PC-9 (cell line): Measurements from ENCODE around the gene PERCC1. TPM values are rescaled to one million over a fixed set of nuclear protein-coding genes. Genes with fewer than 3 reads are reported as not detected.

Source experiments
- BruUV-seq: library from RNA; stranded (reverse); fragments of 400-500 nt; replicated peaks from 2 replicates; lab custom pipeline; 2021; lab: Mats Ljungman, UMichigan
- CTCF ChIA-PET: fragments of 300-600 bp; sonication (Branson Sonifier 250); formaldehyde crosslinking; loops from one replicate; lab custom pipeline; 2022; ENCODE audit warnings: antibody characterized with exemption; lab: Charles Lee
- POLR2A ChIA-PET: fragments of 300-600 bp; sonication (Branson Sonifier 250); formaldehyde crosslinking; loops from one replicate; lab custom pipeline; 2022; ENCODE audit warnings: antibody characterized with exemption; ENCODE audit not compliant: unreplicated experiment; lab: Charles Lee
- DNase-seq, 2 experiments: peaks; one replicate each; pipeline versions ENCODE4 v3.0.0 to v3.0.0-alpha.2; 2015 to 2022; ENCODE audit warnings: mixed read lengths in 1 of 2
- H2AFZ ChIP-seq: fragments of 200-600 bp; sonication (generic); 2 replicates; pipeline ENCODE4 v1.8.1; 2017; ENCODE audit warnings: antibody characterized with exemption
- H3F3A ChIP-seq: fragments of 200-600 bp; sonication (generic); 2 replicates; pipeline ENCODE4 v1.8.1; 2017; ENCODE audit warnings: antibody characterized with exemption, mild to moderate bottlenecking, low read depth; ENCODE audit not compliant: insufficient read depth
- H3K27ac ChIP-seq: fragments of 200-600 bp; sonication (generic); 2 replicates; pipeline ENCODE4 v1.6.1; 2016; ENCODE audit warnings: mixed run types
- H3K27me3 ChIP-seq: fragments of 200-600 bp; sonication (generic); 2 replicates; pipeline ENCODE4 v1.6.1; 2016; ENCODE audit warnings: low read depth, mixed run types; ENCODE audit not compliant: insufficient read depth
- H3K36me3 ChIP-seq: fragments of 200-600 bp; sonication (generic); 2 replicates; pipeline ENCODE4 v1.6.1; 2016; ENCODE audit warnings: low read depth, mixed run types
- H3K4me1 ChIP-seq: fragments of 200-600 bp; sonication (generic); replicated peaks from 2 replicates; pipeline ENCODE4 v1.6.1; 2016; ENCODE audit warnings: mixed run types; ENCODE audit not compliant: insufficient read depth
- H3K4me2 ChIP-seq: fragments of 200-600 bp; sonication (generic); 2 replicates; pipeline ENCODE4 v1.6.1; 2017; ENCODE audit warnings: mixed run types
- H3K4me3 ChIP-seq: fragments of 200-600 bp; sonication (generic); 2 replicates; pipeline ENCODE4 v1.6.1; 2016; ENCODE audit warnings: mixed run types
- H3K79me2 ChIP-seq: fragments of 200-600 bp; sonication (generic); 2 replicates; pipeline ENCODE4 v1.6.1; 2017; ENCODE audit warnings: low read depth, mixed run types
- H3K9me2 ChIP-seq: fragments of 200-600 bp; sonication (generic); 2 replicates; pipeline ENCODE4 v1.8.1; 2017; ENCODE audit warnings: mild to moderate bottlenecking; ENCODE audit not compliant: insufficient read depth
- H3K9me3 ChIP-seq: fragments of 200-600 bp; sonication (generic); 2 replicates; pipeline ENCODE4 v1.8.1; 2016; ENCODE audit warnings: low read depth; ENCODE audit not compliant: insufficient read depth
- H4K20me1 ChIP-seq: fragments of 200-600 bp; sonication (generic); 2 replicates; pipeline ENCODE4 v1.8.1; 2017; ENCODE audit not compliant: insufficient read depth
- CTCF ChIP-seq: fragments of 200-600 bp; sonication (generic); conservative IDR thresholded peaks from 2 replicates; pipeline ENCODE4 v1.6.1; 2017; ENCODE audit warnings: mixed run types, antibody characterized with exemption, mild to moderate bottlenecking, moderate library complexity
- EZH2 ChIP-seq: fragments of 200-600 bp; sonication (generic); IDR thresholded peaks from 2 replicates; pipeline ENCODE4 v1.8.0; 2017; ENCODE audit warnings: antibody characterized with exemption, low read depth
- intact Hi-C: fragments of 100-400 bp; cut with micrococcal nuclease; formaldehyde crosslinking; loops from one replicate; pipeline ENCODE4 v1.10.0; 2022; ENCODE audit not compliant: unreplicated experiment
- total RNA-seq: library from RNA; stranded (reverse); gene quantifications from 2 replicates; pipeline ENCODE4 v1.2.3, GENCODE V29; 2021

PERCC1 gene
- total RNA-seq, 1 experiment from 2014 or later = not detected

GRCh38 chr16:1449201-1449788 is 18.4 kb downstream of the PERCC1 start:
- H3K4me1 ChIP-seq = no peaks in the 10 kb centered on the region
- no peaks in the 10 kb centered on the region for H3F3A ChIP-seq
- no peak overlapping the region for H3K27ac ChIP-seq
- no peak for DNase-seq
- no peaks in the 10 kb centered on the region for H3K79me2 ChIP-seq
- no TSS peak for BruUV-seq
- no peaks in the 10 kb centered on the region for H3K36me3 ChIP-seq
- H3K4me3 ChIP-seq = no peak overlapping the region
- intact Hi-C loops = no loop called here
- ChIA-PET POLR2A (no interaction called here), CTCF (no interaction called here)
- no peaks in the 10 kb centered on the region for H3K9me3 ChIP-seq
- no peak overlapping the region for H2AFZ ChIP-seq
- H3K9me2 ChIP-seq = no peaks in the 10 kb centered on the region
- TF ChIP-seq CTCF (no peak), EZH2 (no peak)
- no peaks in the 10 kb centered on the region for H4K20me1 ChIP-seq
- H3K27me3 ChIP-seq = no peaks in the 10 kb centered on the region
- no peak overlapping the region for H3K4me2 ChIP-seq

DNA sequence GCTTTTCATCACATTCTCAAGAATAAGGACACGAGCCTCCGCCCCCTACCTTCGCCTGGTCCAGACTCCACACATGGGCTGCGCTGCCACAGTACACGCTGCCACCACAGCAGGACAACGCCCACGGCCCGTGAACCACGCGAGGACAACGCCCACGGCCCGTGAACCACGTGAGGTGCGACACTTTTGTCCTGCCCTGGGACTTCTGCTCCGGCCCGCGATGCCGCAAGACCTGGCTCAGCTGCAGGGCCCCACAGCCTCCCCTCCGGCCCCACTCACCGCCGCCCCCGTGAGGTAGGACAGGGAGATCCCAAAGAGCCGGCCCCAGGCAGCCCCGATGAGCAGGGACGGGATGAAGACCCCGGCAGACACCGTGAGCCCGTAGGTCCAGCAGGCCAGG is 19.3 kb downstream of the PERCC1 start:
- DNase-seq = no peak
- Histone ChIP-seq H3K9me3 (no peaks in the 10 kb centered on the region), H3K79me2 (no peaks in the 10 kb centered on the region), H3F3A (no peaks in the 10 kb centered on the region), H3K4me2 (no peak overlapping the region), H3K9me2 (no peaks in the 10 kb centered on the region), H3K4me1 (no peaks in the 10 kb centered on the region), H4K20me1 (no peaks in the 10 kb centered on the region), H2AFZ (no peak overlapping the region), H3K36me3 (no peaks in the 10 kb centered on the region), H3K27me3 (no peaks in the 10 kb centered on the region), H3K4me3 (no peak overlapping the region), H3K27ac (no peak overlapping the region)
- BruUV-seq = no TSS peak
- TF ChIP-seq EZH2 (no peak), CTCF (no peak)
- POLR2A ChIA-PET = no interaction called here
- intact Hi-C loops = no loop called here
- CTCF ChIA-PET = no interaction called here

DNA sequence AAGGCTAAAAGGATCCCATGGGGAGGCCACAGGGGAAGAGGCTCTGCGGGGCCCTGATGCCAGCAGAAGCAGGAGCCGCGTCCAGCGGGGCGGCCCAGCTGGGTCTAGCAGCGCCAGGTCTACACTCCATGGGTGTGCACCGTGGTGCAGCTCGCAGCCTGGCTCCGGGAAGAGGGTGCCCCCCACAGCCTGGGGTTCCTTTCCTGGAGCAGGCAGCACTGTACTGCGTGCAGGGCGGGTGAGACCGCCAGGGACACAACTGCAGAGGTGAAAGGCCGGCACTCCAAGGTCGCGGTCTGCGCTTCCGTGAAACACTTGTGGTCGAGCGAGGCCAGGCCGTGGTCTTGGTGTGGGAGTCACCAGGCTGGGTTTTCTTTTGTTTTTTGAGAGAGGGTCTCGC is 20.0 kb downstream of the PERCC1 start:
- intact Hi-C loops = no loop called here
- no peaks in the 10 kb centered on the region for H3K9me2 ChIP-seq
- H3K79me2 ChIP-seq = no peaks in the 10 kb centered on the region

More for the DNA sequence above, 20.0 kb downstream of the PERCC1 start:
- H3K4me3 ChIP-seq = no peak overlapping the region
- no peak for DNase-seq
- H3K36me3 ChIP-seq = no peaks in the 10 kb centered on the region
- no peaks in the 10 kb centered on the region for H4K20me1 ChIP-seq
- no TSS peak for BruUV-seq
- ChIA-PET POLR2A (no interaction called here), CTCF (no interaction called here)
- H3K4me1 ChIP-seq = no peaks in the 10 kb centered on the region
- H3F3A ChIP-seq = no peaks in the 10 kb centered on the region
- no peaks in the 10 kb centered on the region for H3K9me3 ChIP-seq
- no peaks in the 10 kb centered on the region for H3K27me3 ChIP-seq
- H2AFZ ChIP-seq = no peak overlapping the region
- TF ChIP-seq EZH2 (no peak), CTCF (no peak)
- H3K27ac ChIP-seq = no peak overlapping the region
- no peak overlapping the region for H3K4me2 ChIP-seq
